ENCODE data around the gene LAMP5.

DNA sequence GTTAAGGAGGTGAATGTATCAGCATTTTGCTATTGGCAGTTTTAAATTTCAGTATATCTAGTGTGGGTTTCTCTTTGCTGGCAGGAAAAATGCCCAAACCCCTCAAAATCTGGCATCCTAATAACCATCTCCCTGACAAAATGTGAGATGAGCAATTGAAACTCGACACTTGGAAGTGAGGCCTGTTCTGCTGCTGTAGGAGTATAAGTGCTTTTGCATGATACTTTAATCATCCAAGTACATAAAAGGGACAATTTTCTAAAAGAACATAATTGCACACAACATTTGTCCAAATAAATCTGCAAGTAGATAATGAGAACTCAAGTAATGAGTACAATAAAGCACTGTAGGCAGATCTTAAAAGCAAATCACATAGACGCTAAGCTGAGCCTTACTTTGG lies 36.5 kb downstream of the LAMP5 start:
- TF ChIP-seq, protein P1, sequence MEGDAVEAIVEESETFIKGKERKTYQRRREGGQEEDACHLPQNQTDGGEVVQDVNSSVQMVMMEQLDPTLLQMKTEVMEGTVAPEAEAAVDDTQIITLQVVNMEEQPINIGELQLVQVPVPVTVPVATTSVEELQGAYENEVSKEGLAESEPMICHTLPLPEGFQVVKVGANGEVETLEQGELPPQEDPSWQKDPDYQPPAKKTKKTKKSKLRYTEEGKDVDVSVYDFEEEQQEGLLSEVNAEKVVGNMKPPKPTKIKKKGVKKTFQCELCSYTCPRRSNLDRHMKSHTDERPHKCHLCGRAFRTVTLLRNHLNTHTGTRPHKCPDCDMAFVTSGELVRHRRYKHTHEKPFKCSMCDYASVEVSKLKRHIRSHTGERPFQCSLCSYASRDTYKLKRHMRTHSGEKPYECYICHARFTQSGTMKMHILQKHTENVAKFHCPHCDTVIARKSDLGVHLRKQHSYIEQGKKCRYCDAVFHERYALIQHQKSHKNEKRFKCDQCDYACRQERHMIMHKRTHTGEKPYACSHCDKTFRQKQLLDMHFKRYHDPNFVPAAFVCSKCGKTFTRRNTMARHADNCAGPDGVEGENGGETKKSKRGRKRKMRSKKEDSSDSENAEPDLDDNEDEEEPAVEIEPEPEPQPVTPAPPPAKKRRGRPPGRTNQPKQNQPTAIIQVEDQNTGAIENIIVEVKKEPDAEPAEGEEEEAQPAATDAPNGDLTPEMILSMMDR (IDR thresholded peaks at IDR 0.05) = no peak
- TF ChIP-seq POLR2A (IDR thresholded peaks at IDR 0.05) = no peak

All from thyroid gland (tissue), 4 donors.